GM06990 (cell line): ENCODE data around the gene KRTAP4-3.

ENCODE experiments used
- DNase-seq: peaks from one replicate; pipeline ENCODE4 v3.0.0-alpha.2; 2011; ENCODE audit not compliant: insufficient read length; ENCODE audit errors: extremely low read depth
- H3K27me3 ChIP-seq: replicated peaks from 2 replicates; pipeline ENCODE4 v1.6.0; 2011; ENCODE audit warnings: low read length; ENCODE audit not compliant: control insufficient read depth, insufficient read depth
- H3K36me3 ChIP-seq: 2 replicates; pipeline ENCODE4 v1.5.1; 2011; ENCODE audit warnings: low read length; ENCODE audit not compliant: control insufficient read depth, insufficient read depth
- H3K4me3 ChIP-seq: replicated peaks from 2 replicates; pipeline ENCODE4 v1.5.1; 2011; ENCODE audit warnings: low read depth, mild to moderate bottlenecking, control low read depth, low read length
- CTCF ChIP-seq: IDR thresholded peaks from 2 replicates; pipeline ENCODE4 v1.5.1; 2011; ENCODE audit warnings: low read length, control low read depth, mild to moderate bottlenecking, inconsistent platforms; ENCODE audit not compliant: insufficient read depth, poor library complexity, severe bottlenecking

The KRTAP4-3 gene

GRCh38 chr17:41178843-41179616 is 11.0 kb upstream of the KRTAP4-3 start:
- no peaks in the 10 kb centered on the region for H3K36me3 ChIP-seq
- DNase-seq, result no peak
- H3K27me3 ChIP-seq, result 0 out of 2 replicates have a peak, but pooled peaks cover 2% of the 10 kb centered on the region
- TF ChIP-seq CTCF, result no peak
- H3K4me3 ChIP-seq, result no peak overlapping the region

- H3K4me3 ChIP-seq, result no peak overlapping the region
- no peak for DNase-seq
- no peak for TF ChIP-seq CTCF
- H3K36me3 ChIP-seq, result no peaks in the 10 kb centered on the region
- 0 out of 2 replicates have a peak, but pooled peaks cover 2% of the 10 kb centered on the region for H3K27me3 ChIP-seq
Observed at GRCh38 chr17:41178341-41178740, 10.3 kb upstream of the KRTAP4-3 start.

- Histone ChIP-seq H3K27me3 (0 out of 2 replicates have a peak, but pooled peaks cover 2% of the 10 kb centered on the region), H3K4me3 (no peak within 1 kb of the TSS), H3K36me3 (no peaks in the 10 kb centered on the region)
- no peak for DNase-seq
- no peak for TF ChIP-seq CTCF
Observed at GRCh38 chr17:41177727-41178271, 9.8 kb upstream of the KRTAP4-3 start, which contains the start of gene KRTAP4-2. Gene KRTAP4-2, minus strand, starts transcription at chr17:41178221. Its CDS starts 57 bp downstream, at chr17:41178164.

GRCh38 chr17:41176744-41177387 is 8.8 kb upstream of the KRTAP4-3 start:
- Histone ChIP-seq H3K36me3 (no peaks in the 10 kb centered on the region), H3K4me3 (no peak overlapping the region), H3K27me3 (peaks cover 2% of the 10 kb centered on the region; the same call in 1 of the 2 replicates)
- no peak for TF ChIP-seq CTCF
- no peak for DNase-seq

- no peak for DNase-seq
- Histone ChIP-seq H3K36me3 (no peaks in the 10 kb centered on the region), H3K4me3 (no peak overlapping the region), H3K27me3 (no peaks in the 10 kb centered on the region; the same call in 1 of the 2 replicates)
- TF ChIP-seq CTCF, result no peak
Observed at GRCh38 chr17:41171886-41172285, 3.9 kb upstream of the KRTAP4-3 start.
